GM21737 (cell line): ENCODE results near the gene TSPAN18.

Experiments
- ATAC-seq: cut with Tn5 transposase; IDR thresholded peaks from one replicate; pipeline ENCODE4 v1.9.1; 2021; ENCODE audit warnings: mild to moderate bottlenecking, moderate library complexity; ENCODE audit not compliant: unreplicated experiment

Gene TSPAN18, protein sequence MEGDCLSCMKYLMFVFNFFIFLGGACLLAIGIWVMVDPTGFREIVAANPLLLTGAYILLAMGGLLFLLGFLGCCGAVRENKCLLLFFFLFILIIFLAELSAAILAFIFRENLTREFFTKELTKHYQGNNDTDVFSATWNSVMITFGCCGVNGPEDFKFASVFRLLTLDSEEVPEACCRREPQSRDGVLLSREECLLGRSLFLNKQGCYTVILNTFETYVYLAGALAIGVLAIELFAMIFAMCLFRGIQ

DNA sequence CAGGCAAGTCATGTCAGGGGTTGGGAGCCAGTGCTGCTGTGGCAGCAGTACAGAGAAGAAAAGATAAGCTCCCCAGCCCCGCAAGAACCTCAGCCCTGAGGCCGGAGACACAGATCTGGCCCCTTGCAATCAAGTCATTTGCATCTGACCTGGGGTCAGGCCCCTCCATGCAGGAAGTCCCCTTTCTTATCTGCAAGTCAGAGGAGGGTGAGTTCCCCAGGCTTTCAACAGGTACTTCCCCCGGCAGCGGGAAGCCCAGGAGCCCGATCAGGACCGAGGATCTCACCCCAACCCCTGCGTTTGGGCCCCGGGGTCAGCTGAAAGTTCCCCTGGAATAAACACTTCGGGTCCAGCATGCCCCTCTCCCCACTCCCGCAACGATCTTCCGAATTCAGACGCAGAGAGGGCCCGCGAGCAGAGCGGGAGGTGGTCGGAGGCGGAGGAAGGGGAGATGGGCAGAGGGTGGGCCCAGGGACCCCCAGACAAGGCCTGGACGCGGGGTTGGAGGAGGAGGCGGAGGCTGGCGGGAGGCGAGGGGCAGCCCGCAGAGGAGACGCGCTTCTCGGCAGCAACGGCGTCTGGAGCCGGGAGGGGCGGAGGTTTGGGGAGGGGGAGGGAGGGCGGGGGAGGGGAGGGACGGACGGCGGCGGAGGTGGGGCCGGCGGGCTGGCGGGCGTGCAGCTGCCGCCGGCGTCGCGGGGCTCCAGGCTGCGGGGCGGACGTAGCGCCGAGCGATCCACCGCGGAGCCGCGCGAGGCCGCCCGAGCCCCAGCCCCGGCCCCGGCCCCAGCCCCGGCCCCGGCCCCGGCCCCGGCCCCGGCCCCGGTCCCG is at the start of gene TSPAN18:
TSS of gene TSPAN18 (plus strand) at position 680 of the 831 bp plus-strand sequence. CDS start 179,455 bp downstream, outside the sequence.
- peak; percentile 78 for ATAC-seq

GRCh38 chr11:44680982-44681597 is 45.7 kb upstream of the TSPAN18 start:
- ATAC-seq, result no peak

DNA sequence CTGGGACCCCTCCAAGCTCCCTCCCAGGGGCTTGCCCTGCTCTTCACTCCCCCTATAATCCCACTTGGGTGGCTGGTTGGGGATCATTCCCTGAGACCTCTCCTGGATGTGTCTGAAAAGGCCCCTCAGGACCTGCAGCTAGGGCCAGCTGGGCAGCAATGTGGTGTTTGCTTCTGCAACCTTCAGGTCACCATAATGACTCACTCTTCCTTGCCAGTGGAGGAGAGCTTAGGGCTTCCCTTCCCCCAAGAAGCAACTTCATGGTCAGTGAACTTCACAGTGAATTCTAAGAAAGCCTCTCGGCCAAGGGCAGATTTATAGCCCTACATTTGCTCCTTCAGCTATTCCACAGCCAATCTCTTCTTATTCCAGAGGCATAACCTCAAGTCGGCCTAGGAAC is 45.1 kb upstream of the TSPAN18 start:
- ATAC-seq, result no peak

GRCh38 chr11:44684859-44685281 is 41.9 kb upstream of the TSPAN18 start:
- ATAC-seq, result no peak

DNA sequence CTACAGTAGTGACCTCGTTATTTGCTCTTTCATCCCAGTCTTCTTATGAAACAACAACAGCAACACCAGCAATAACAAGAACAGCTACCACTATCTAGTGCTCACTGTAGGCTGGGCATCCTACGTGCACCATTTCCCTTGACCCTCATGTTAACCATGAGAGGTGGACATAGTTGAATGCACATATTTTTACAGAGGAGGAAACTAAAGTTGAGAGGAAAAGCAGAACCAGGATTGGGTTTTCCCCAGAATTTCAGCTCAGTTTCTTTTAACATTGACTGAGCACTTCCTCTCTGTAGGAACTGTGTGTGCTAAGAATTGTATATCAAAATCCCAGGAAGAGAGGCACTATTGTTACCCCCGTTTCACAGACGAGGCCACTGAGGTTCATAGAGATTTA is 39.4 kb upstream of the TSPAN18 start:
- ATAC-seq, result no peak

- no peak for ATAC-seq
These were observed 37.5 kb upstream of the TSPAN18 start for GRCh38 chr11:44689265-44689664.

DNA sequence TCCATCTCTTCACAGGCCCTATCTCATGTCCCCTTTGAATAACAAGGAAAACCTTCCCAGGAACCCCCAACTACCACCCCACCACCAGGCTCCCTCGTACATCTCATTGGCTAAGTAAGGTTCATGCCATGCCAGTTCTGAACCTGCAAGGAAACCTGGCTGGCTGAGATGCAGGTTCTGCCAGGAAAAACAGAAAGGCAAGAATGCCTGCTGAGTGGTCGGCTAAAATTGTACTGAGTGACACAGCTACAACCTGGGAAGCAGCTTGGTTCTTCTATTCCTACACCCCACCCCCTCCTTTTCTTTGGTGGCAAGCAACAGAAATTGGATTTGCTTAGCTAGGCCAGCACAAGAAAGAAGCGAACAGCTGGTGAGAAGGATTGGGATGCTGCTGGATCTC is 36.1 kb upstream of the TSPAN18 start:
- ATAC-seq, result no peak

GRCh38 chr11:44692460-44692859 is 34.3 kb upstream of the TSPAN18 start:
- no peak for ATAC-seq

GRCh38 chr11:44693654-44694119 is 33.1 kb upstream of the TSPAN18 start:
- ATAC-seq, result no peak

DNA sequence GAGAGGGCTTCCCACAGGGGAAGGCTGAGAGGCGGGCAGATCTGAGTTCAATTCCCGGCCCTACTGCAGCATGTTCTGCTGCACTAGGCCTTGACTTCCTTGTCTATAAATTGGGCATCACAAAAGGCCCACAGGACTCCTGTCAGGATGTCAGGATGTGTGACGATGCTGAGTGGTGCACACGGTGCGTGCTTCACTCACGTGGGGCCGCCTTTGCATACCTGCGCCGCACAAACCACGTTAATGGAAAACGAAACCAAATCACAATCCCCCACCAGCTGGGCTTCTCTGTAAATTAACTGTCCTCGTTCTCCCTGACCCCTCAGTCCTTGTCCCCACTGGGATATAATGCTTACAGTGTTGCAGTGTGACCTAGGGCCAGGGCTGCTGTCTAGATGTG is 32.3 kb upstream of the TSPAN18 start:
- no peak for ATAC-seq

DNA sequence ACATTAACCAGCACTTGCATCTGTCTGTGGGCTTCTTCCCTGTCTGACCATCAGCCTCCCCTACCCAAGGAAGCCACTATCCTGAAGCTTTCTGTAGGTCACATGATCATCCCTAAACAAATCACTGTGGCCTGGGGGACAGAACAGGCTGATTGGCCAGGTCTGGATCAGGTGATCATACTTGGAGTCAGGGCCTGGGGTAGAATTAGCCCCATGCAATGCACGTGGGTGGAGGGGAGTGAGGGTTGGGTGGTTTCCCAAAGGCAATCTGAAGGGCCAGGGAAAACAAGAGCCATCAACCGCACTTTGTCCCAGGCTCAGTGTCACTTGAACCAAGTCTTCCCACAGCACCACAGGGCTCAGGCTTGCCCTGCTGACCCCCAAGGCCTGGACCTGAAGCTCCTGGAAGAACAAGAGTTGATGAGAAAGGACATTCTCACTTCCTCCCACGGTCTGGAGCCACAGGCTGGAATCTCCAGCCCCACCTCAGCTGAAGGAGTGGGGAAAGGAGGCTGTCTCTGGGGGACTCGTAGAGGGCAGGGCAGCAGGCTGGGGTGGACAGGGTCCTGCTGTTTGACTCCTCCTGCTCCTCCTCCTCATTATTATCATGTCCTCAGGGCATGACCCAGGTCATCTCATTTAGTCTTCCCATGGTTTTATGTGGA is 31.5 kb upstream of the TSPAN18 start:
- ATAC-seq, result no peak

GRCh38 chr11:44698252-44698912 is 28.4 kb upstream of the TSPAN18 start:
- ATAC-seq, result no peak

GRCh38 chr11:44699497-44700408 is 27.0 kb upstream of the TSPAN18 start:
- no peak for ATAC-seq

DNA sequence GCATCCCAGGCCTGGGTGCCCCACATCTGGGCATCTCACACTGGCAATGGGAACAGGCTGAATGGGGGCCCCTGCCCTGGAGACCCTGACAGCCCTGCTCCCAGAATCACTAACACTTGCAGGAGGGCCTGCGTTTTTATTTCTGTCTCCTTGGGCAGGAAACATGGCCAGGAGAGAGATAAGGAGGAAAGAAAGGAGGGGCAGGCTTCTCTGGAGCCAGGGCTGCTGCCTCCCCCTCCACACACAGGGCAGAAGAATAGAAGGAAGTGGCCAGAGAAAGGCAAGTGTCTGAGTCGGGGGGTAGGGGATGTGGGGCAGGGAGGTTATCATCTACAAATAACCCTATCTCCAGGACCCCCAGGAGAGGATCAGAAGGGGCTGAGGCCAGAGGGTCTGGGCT is 25.5 kb upstream of the TSPAN18 start:
- no peak for ATAC-seq

DNA sequence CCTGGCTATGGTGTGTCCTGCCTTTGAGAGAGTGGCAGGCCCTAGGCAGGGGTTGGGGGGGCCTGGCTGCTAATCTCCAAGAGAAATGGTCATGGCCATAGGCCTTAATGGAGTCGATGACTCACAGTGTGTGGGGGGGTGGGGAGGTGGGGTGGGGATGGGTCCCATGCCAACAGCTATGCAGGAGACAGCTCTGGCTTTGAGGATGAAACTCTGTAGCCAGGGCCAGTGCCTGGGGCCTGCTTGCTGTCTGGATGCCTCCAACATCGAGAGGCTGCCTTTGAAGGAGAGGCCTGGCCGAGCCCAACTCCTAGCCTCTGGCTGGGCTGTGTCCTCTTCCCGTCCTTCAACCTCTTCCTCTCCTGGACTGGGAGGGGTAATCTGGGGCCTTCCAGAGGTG is 23.9 kb upstream of the TSPAN18 start:
- no peak for ATAC-seq

DNA sequence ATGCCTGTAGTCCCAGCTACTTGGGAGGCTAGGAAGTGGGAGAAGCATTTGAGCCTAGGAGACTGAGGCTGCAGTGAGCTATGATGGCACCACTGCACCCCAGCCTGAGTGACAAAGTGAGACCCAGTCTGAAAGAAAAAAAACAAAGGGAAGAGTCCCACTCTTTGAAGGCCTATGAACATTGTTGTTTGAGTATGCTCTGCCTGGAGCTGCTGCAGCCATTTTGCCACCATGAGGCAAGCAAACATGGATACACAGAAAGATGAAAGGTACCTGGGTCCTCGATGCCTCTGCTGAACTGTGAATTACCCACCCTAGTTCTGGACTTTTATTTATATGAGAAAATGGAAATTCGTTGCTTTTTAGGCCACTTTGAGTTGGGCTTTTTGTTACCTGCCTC is 19.7 kb upstream of the TSPAN18 start:
- no peak for ATAC-seq

- no peak for ATAC-seq
These were observed 18.8 kb upstream of the TSPAN18 start for GRCh38 chr11:44708009-44708408.

- ATAC-seq, result no peak
These were observed 18.1 kb upstream of the TSPAN18 start for GRCh38 chr11:44708523-44709280.

DNA sequence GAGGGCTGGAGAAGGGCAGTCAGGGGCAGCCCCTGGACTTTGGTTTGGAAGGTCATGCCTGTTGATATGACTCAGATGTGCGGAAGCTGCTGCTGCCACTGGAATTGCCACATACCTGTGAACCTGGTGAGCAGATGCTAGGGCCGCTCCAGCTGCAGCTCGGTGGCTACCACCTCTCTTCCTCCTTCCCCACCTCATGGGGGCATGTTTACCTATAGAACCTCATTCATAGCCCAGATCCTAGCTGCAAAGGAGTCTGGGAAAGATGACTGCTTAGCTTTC is 17.5 kb upstream of the TSPAN18 start:
- ATAC-seq, result no peak
